HCT116 (cell line): Measurements from ENCODE around the gene CDC14B. TPM values are rescaled to one million over a fixed set of nuclear protein-coding genes. Genes with fewer than 3 reads are reported as not detected.
"Not testable (repeated sequence)": the region's sequence is repeated elsewhere in the genome, so short reads cannot be mapped to it uniquely, and the experiment has no call there.

Source experiments
- ATAC-seq: fragments of 200-7000 bp; cut with Tn5 transposase; 2 replicates; pipeline ENCODE4 v1.9.1; 2020; ENCODE audit warnings: mild to moderate bottlenecking, moderate library complexity
- BruUV-seq: library from RNA; stranded (reverse); fragments of 400-500 nt; replicated peaks from 2 replicates; lab custom pipeline; 2021; lab: Mats Ljungman, UMichigan
- CTCF ChIA-PET: fragments of 300-600 bp; sonication (Branson Sonifier 250); formaldehyde crosslinking; loops from one replicate; lab custom pipeline; 2021; ENCODE audit warnings: antibody characterized with exemption; lab: Charles Lee
- POLR2A ChIA-PET: fragments of 300-600, 350-600 bp; sonication (Branson Sonifier 250); formaldehyde crosslinking; loops from one replicate; lab custom pipeline; 2021; ENCODE audit warnings: antibody characterized with exemption; lab: Charles Lee
- RAD21 ChIA-PET, 2 experiments: fragments of 300-600 bp; sonication (Branson Sonifier 250); formaldehyde crosslinking; loops; one replicate each; lab custom pipeline; 2023; ENCODE audit warnings: low total read pairs in 2 of 2; ENCODE audit not compliant: uncharacterized antibody in 2 of 2, unreplicated experiment in 2 of 2, low non-redundant PET in 1 of 2; lab: Charles Lee
- DNase-seq: peaks from one replicate; pipeline ENCODE4 v3.0.0-alpha.2; 2010; ENCODE audit warnings: low read depth, low spot score
- H2AFZ ChIP-seq: fragments of 200-600 bp; shearing (Covaris generic), sonication (generic); 2 replicates; pipeline ENCODE4 v1.6.1; 2017; ENCODE audit warnings: low read depth, mixed run types, mixed read lengths, antibody characterized with exemption, low read length; ENCODE audit not compliant: poor library complexity, severe bottlenecking
- H3K27ac ChIP-seq: 2 replicates; pipeline ENCODE4 v1.5.1; 2012; ENCODE audit warnings: low read depth, low read length
- H3K27me3 ChIP-seq: fragments of 200-600 bp; sonication (generic); 2 replicates; pipeline ENCODE4 v1.6.1; 2016; ENCODE audit warnings: mixed run types, low read length, mixed read lengths; ENCODE audit not compliant: insufficient read depth
- H3K36me3 ChIP-seq, 2 experiments: fragments of 200-500 bp in 1 of 2; fragments of 200-600 bp in 1 of 2; sonication (Bioruptor generic) in 1 of 2; sonication (generic) in 1 of 2; 2 replicates each; pipeline versions ENCODE4 v1.5.1 to v1.6.1; 2014 to 2016; ENCODE audit warnings: low read length in 2 of 2, inconsistent platforms in 1 of 2, mixed read lengths in 1 of 2, mixed run types in 1 of 2; ENCODE audit not compliant: insufficient read depth in 2 of 2, control insufficient read depth in 1 of 2
- H3K4me1 ChIP-seq, 2 experiments: fragments of 200-600 bp in 1 of 2; sonication (generic) in 1 of 2; 2 replicates each; pipeline versions ENCODE4 v1.5.1 to v1.6.1; 2012 to 2017; ENCODE audit warnings: low read length in 2 of 2, inconsistent platforms in 1 of 2, mild to moderate bottlenecking in 1 of 2, mixed read lengths in 1 of 2, mixed run types in 1 of 2, moderate library complexity in 1 of 2; ENCODE audit not compliant: insufficient read depth in 2 of 2, control insufficient read depth in 1 of 2
- H3K4me2 ChIP-seq: fragments of 200-600 bp; sonication (generic); 2 replicates; pipeline ENCODE4 v1.6.1; 2017; ENCODE audit warnings: mixed run types, low read length, mixed read lengths
- H3K4me3 ChIP-seq, 2 experiments: fragments of 200-600 bp in 1 of 2; sonication (generic) in 1 of 2; replicated peaks in 1 of 2; 2 replicates each; pipeline ENCODE4 v1.5.1; 2011 to 2016; ENCODE audit warnings: low read length in 2 of 2, control low read depth in 1 of 2, low read depth in 1 of 2, mild to moderate bottlenecking in 1 of 2, mixed read lengths in 1 of 2, mixed run types in 1 of 2
- H3K79me2 ChIP-seq: fragments of 200-600 bp; sonication (generic); 2 replicates; pipeline ENCODE4 v1.6.1; 2017; ENCODE audit warnings: mild to moderate bottlenecking, mixed run types, low read length, moderate library complexity, mixed read lengths; ENCODE audit not compliant: insufficient read depth
- H3K9ac ChIP-seq: fragments of 200-600 bp; sonication (generic); 2 replicates; pipeline ENCODE4 v1.6.1; 2016; ENCODE audit warnings: low read length, mixed read lengths
- H3K9me2 ChIP-seq: fragments of 200-600 bp; sonication (generic), shearing (Covaris generic); 2 replicates; pipeline ENCODE4 v1.6.1; 2017; ENCODE audit warnings: mixed run types, mild to moderate bottlenecking, moderate library complexity; ENCODE audit not compliant: insufficient read depth
- H3K9me3 ChIP-seq, 2 experiments: fragments of 200-500 bp in 1 of 2; fragments of 200-600 bp in 1 of 2; sonication (Bioruptor generic) in 1 of 2; sonication (generic) in 1 of 2; 2 replicates each; pipeline ENCODE4 v1.6.1; 2014 to 2017; ENCODE audit warnings: low read length in 2 of 2, mixed read lengths in 2 of 2, inconsistent platforms in 1 of 2, low read depth in 1 of 2, mild to moderate bottlenecking in 1 of 2, mixed run types in 1 of 2, moderate library complexity in 1 of 2; ENCODE audit not compliant: control insufficient read depth in 1 of 2, insufficient read depth in 1 of 2
- H4K20me1 ChIP-seq: fragments of 200-600 bp; sonication (generic), shearing (Covaris generic); 2 replicates; pipeline ENCODE4 v1.6.1; 2017; ENCODE audit warnings: mixed run types, mild to moderate bottlenecking, moderate library complexity; ENCODE audit not compliant: insufficient read depth
- EGR1 ChIP-seq: IDR thresholded peaks from 2 replicates; pipeline ENCODE4 v1.6.1; 2012; ENCODE audit warnings: low read depth
- ELF1 ChIP-seq: IDR thresholded peaks from 2 replicates; pipeline ENCODE4 v1.6.1; 2012; ENCODE audit warnings: low read depth, borderline replicate concordance
- JUND ChIP-seq: IDR thresholded peaks from 2 replicates; pipeline ENCODE4 v1.6.1; 2012
- POLR2AphosphoS5 ChIP-seq: IDR thresholded peaks from 2 replicates; pipeline ENCODE4 v1.6.1; 2011; ENCODE audit warnings: mild to moderate bottlenecking, low read depth, low read length, moderate library complexity
- RAD21 ChIP-seq: IDR thresholded peaks from 2 replicates; pipeline ENCODE4 v1.6.1; 2012; ENCODE audit warnings: low read depth, mild to moderate bottlenecking
- SIN3A ChIP-seq: IDR thresholded peaks from 2 replicates; pipeline ENCODE4 v1.6.1; 2012; ENCODE audit warnings: low read depth
- YY1 ChIP-seq: IDR thresholded peaks from 2 replicates; pipeline ENCODE4 v1.6.1; 2011; ENCODE audit warnings: low read length, low read depth, moderate library complexity, mild to moderate bottlenecking; ENCODE audit not compliant: insufficient replicate concordance; ENCODE audit errors: extremely low read depth
- intact Hi-C: fragments of 100-400 bp; cut with micrococcal nuclease; formaldehyde crosslinking; loops from 2 replicates; pipeline ENCODE4 v1.10.0; 2022
- total RNA-seq: library from RNA; stranded (reverse); gene quantifications from one replicate; pipeline ENCODE4 v1.2.1, GENCODE V29; 2021; ENCODE audit not compliant: unreplicated experiment
- TF ChIP-seq, protein P1 (sequence below): IDR thresholded peaks from 2 replicates; pipeline ENCODE4 v1.6.1; 2012
- TF ChIP-seq, protein P2 (sequence below): IDR thresholded peaks from 2 replicates; pipeline ENCODE4 v1.6.1; 2011; ENCODE audit warnings: mild to moderate bottlenecking, low read length, moderate library complexity; ENCODE audit not compliant: insufficient replicate concordance; ENCODE audit errors: extremely low read depth
- TF ChIP-seq, protein P3 (sequence below): IDR thresholded peaks from 2 replicates; pipeline ENCODE4 v1.6.1; 2012; ENCODE audit warnings: low read depth

Gene CDC14B
- total RNA-seq, 1 experiment from 2014 or later, result 21.6 TPM

DNA sequence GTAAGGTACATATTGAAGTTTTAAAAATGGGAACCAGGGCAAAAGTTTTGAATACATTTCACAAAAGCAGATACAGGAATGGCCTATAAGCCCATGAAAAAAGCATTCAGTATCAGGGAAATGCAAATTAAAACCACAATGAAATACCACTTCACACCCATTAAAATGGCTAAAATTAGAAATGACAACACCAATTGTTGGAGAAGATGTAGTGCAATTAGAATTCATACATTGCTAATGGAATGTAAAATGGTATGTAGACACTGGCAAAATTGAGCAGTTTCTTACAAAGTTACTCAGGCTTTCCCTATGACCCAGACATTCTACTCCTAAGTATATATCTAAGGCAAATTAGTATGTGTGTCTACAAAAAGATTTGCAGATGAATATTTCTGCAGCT lies 34.2 kb downstream of the CDC14B start:
- H3K9me3 ChIP-seq, result no peaks in the 10 kb centered on the region
- BruUV-seq, result no TSS peak
- H3K4me3 ChIP-seq, result no peak overlapping the region
- H2AFZ ChIP-seq, result no peak overlapping the region
- no peak for DNase-seq
- H3K9me2 ChIP-seq, result no peaks in the 10 kb centered on the region
- RAD21 ChIA-PET, result no interaction called here
- H3K79me2 ChIP-seq, result peaks cover 8% of the 10 kb centered on the region
- H3K4me2 ChIP-seq, result no peak overlapping the region
- TF ChIP-seq, protein P1, sequence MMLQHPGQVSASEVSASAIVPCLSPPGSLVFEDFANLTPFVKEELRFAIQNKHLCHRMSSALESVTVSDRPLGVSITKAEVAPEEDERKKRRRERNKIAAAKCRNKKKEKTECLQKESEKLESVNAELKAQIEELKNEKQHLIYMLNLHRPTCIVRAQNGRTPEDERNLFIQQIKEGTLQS, result no peak
- no peak for TF ChIP-seq EGR1
- TF ChIP-seq, protein P2, sequence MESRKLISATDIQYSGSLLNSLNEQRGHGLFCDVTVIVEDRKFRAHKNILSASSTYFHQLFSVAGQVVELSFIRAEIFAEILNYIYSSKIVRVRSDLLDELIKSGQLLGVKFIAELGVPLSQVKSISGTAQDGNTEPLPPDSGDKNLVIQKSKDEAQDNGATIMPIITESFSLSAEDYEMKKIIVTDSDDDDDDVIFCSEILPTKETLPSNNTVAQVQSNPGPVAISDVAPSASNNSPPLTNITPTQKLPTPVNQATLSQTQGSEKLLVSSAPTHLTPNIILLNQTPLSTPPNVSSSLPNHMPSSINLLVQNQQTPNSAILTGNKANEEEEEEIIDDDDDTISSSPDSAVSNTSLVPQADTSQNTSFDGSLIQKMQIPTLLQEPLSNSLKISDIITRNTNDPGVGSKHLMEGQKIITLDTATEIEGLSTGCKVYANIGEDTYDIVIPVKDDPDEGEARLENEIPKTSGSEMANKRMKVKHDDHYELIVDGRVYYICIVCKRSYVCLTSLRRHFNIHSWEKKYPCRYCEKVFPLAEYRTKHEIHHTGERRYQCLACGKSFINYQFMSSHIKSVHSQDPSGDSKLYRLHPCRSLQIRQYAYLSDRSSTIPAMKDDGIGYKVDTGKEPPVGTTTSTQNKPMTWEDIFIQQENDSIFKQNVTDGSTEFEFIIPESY, result no peak
- no peak for TF ChIP-seq YY1
- no peak for TF ChIP-seq ELF1
- no peak for TF ChIP-seq JUND
- TF ChIP-seq, protein P3, sequence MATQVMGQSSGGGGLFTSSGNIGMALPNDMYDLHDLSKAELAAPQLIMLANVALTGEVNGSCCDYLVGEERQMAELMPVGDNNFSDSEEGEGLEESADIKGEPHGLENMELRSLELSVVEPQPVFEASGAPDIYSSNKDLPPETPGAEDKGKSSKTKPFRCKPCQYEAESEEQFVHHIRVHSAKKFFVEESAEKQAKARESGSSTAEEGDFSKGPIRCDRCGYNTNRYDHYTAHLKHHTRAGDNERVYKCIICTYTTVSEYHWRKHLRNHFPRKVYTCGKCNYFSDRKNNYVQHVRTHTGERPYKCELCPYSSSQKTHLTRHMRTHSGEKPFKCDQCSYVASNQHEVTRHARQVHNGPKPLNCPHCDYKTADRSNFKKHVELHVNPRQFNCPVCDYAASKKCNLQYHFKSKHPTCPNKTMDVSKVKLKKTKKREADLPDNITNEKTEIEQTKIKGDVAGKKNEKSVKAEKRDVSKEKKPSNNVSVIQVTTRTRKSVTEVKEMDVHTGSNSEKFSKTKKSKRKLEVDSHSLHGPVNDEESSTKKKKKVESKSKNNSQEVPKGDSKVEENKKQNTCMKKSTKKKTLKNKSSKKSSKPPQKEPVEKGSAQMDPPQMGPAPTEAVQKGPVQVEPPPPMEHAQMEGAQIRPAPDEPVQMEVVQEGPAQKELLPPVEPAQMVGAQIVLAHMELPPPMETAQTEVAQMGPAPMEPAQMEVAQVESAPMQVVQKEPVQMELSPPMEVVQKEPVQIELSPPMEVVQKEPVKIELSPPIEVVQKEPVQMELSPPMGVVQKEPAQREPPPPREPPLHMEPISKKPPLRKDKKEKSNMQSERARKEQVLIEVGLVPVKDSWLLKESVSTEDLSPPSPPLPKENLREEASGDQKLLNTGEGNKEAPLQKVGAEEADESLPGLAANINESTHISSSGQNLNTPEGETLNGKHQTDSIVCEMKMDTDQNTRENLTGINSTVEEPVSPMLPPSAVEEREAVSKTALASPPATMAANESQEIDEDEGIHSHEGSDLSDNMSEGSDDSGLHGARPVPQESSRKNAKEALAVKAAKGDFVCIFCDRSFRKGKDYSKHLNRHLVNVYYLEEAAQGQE, result no peak
- no peak for TF ChIP-seq SIN3A
- no peak for TF ChIP-seq POLR2AphosphoS5
- TF ChIP-seq RAD21, result no peak
- TF ChIP-seq, all 23 proteins: peak for 0
- no peak overlapping the region for H3K27ac ChIP-seq
- intact Hi-C loops, result no loop called here
- no peaks in the 10 kb centered on the region for H3K36me3 ChIP-seq
- POLR2A ChIA-PET, result no interaction called here
- H3K9ac ChIP-seq, result no peak overlapping the region
- H3K4me1 ChIP-seq, result no peaks in the 10 kb centered on the region
- no peaks in the 10 kb centered on the region for H3K27me3 ChIP-seq
- CTCF ChIA-PET, result no interaction called here
- ATAC-seq, result no peak
- H4K20me1 ChIP-seq, result no peaks in the 10 kb centered on the region

DNA sequence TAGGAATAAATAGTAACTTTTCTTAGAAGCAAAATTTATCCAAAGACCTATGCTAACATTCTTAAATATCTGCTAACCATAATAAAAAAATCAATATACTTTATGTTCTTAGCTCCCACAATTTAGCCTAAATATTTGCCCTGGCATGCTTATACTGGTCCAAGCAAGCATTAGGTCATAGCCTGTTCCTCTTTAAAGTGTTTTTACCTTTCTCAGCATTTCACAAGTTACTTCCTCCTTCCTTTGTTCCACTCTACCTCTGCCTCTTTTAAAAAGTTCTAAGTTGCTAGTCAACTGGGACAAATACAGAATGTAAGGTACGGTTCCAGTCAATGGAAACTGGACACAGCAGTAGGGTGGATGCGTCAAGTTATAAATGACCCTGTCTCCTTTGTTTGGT lies 37.4 kb downstream of the CDC14B start:
- RAD21 ChIA-PET, result not testable (repeated sequence)

More for the DNA sequence above, 37.4 kb downstream of the CDC14B start:
- POLR2A ChIA-PET, ATAC-seq, H3K4me1 ChIP-seq, BruUV-seq, H3K9ac ChIP-seq, DNase-seq, H3K27me3 ChIP-seq, intact Hi-C loops, CTCF ChIA-PET, H3K9me3 ChIP-seq, H3K79me2 ChIP-seq, H3K9me2 ChIP-seq, H3K36me3 ChIP-seq, H3K4me2 ChIP-seq, H3K27ac ChIP-seq, H3K4me3 ChIP-seq, H2AFZ ChIP-seq, H4K20me1 ChIP-seq: not testable (repeated sequence)
